ENCODE results near the gene C1QTNF12.

DNA sequence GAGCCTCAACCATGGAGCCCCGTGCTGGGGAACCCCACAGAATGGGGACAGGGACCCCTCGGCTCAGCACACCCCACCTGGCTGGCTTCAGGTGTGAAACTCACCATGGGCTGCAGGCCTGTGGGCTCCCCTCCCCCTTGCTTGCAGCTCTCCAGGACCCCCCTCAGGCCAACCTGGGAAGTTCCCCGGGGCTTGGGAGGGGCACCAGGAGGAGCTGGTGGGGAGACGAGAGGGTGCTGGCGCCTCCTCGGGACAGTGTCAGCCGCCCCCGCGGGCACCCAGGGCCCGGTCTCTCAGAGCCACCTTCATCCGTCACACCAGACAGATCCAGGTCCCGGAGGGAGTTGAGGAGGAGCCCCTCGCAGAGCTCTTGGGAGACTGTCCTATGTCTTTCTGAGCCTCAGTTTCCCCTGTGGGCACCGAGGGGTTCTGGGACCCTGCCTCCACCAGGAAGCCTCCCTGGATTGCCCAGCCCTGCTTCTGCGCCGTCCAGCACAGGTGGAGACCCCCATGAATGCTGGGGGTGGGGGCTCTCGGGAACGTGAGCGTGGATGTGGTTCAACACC, 39.5 kb downstream of the C1QTNF12 start:
- TF ChIP-seq EZH2 (IDR thresholded peaks at IDR 0.05) = peak; percentile 1
- TF ChIP-seq, protein P1, sequence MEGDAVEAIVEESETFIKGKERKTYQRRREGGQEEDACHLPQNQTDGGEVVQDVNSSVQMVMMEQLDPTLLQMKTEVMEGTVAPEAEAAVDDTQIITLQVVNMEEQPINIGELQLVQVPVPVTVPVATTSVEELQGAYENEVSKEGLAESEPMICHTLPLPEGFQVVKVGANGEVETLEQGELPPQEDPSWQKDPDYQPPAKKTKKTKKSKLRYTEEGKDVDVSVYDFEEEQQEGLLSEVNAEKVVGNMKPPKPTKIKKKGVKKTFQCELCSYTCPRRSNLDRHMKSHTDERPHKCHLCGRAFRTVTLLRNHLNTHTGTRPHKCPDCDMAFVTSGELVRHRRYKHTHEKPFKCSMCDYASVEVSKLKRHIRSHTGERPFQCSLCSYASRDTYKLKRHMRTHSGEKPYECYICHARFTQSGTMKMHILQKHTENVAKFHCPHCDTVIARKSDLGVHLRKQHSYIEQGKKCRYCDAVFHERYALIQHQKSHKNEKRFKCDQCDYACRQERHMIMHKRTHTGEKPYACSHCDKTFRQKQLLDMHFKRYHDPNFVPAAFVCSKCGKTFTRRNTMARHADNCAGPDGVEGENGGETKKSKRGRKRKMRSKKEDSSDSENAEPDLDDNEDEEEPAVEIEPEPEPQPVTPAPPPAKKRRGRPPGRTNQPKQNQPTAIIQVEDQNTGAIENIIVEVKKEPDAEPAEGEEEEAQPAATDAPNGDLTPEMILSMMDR (IDR thresholded peaks at IDR 0.05) = peak; percentile 15
- TF ChIP-seq EZH2phosphoT487 (IDR thresholded peaks at IDR 0.05) = no peak

All from neural progenitor cell (in vitro differentiated cells).